Right renal pelvis (tissue), 4 donors: ENCODE results near the gene ARHGEF18. TPM values are rescaled to one million over a fixed set of nuclear protein-coding genes. Genes with fewer than 3 reads are reported as not detected.
A peak's percentile ranks its signal among the peaks of the same experiment; 100 is the strongest.

Source experiments
- DNase-seq, 4 donors: peaks; one replicate each; pipeline ENCODE4 v3.0.0-alpha.2; 2013; ENCODE audit warnings: low read depth in 4 of 4, low spot score in 3 of 4, missing footprints in 1 of 4
- polyA plus RNA-seq, 4 donors: library from polyadenylated mRNA; unstranded; fragments of 120-200 nt; gene quantifications; one replicate each; pipeline ENCODE4 v1.2.1, GENCODE V29; 2013; ENCODE audit not compliant: insufficient read length in 4 of 4

Gene ARHGEF18
- polyA plus RNA-seq, 4 donors: 33.1 to 38.7 (median 37.3) TPM

DNA sequence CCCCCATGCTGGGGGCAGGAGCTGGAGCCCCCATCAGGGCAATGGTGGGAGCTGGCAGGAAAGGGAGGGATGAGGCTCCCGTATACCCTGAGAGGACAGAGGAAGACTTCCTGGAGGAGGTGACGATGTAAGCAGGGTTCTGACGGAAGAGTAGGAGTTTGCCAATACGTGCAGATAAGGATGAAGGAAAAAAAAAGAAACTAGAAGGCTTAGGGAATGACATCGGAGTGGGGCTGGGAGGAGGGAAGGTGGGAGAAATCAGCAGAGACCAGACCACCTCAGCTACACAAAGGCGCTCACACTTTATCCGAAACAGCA lies 32.3 kb downstream of the ARHGEF18 start:
- no peak for DNase-seq

- DNase-seq: no peak
Observed at GRCh38 chr19:7382694-7383093, 34.0 kb downstream of the ARHGEF18 start.

DNA sequence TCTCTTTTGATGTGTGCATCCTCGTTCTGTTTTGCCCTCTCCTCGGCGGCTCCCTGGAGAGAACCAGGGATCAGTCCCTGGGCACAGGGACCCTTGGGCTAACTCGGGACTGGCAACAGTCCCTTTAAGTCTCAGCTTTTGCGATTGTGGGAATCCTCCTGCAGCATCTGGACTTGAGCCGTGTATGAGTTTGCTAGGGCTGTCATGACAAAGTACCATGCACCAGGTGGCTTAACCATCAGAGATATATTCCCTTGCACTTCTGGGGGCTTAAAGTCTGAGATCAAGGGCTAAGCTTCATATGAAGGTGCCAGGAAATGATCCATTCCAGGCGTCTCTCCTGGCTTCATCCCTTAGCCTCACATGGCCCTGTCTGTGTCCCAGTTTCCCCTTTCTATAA lies 34.5 kb downstream of the ARHGEF18 start:
- DNase-seq: no peak

DNA sequence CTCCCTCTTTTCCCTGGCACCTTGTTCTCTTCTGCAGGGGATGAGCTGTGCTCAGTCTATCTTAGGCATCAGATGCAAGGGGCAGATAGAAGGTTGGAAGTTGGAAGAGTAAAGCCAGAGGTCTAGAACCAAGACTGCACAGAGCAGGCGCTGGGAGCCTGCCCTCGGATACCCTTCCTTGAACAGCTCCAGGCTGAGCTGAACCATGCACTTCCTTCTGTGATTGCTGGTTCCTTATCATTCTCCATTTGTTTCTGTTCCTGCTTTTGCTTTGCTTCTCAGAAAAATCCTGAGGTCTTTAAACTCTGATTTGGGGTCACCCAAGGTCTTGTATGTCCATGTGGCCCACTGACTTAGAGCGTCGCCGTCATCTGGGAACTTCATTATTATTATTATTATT lies 36.3 kb downstream of the ARHGEF18 start:
- DNase-seq: no peak

DNA sequence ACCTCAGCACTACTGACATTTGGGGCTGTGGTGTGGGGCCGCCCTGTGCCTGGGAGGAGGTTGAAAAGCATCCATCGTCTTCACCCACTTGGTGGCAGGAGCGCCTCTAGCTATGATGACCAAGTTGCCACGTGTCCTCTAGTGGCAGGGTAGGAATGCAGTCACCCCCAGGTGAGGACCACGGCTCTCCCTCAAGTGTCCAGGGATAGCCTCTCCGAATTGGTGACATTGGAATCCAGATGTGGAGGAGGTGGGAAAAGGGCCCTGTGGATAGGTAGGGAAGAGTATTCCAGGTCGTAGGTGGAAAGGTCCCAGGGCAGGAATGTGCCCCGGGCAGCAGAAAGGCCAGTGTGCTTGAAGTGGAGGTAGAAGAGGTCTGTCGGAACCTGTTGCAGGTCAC lies 37.6 kb downstream of the ARHGEF18 start:
- DNase-seq: no peak

DNA sequence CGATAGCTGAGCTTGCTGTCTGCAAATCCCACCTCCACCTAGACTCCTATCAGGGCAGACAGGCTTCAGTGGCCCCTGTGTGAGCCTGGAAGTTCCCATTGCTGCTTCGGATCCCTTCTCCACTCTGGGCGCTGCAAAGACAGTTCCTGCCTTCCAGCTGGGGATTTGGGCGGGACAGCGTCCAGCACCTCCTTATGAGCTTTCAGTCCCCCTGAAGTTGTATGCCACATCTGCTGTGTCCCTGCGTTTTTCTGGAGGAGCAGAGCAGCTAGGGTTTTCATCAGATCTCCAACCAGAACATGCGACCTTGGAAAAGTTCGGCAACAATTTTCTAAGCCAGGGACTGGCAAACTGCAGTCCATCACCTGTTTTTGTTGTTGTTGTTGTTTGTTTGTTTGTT lies 38.0 kb downstream of the ARHGEF18 start:
- DNase-seq: no peak

DNA sequence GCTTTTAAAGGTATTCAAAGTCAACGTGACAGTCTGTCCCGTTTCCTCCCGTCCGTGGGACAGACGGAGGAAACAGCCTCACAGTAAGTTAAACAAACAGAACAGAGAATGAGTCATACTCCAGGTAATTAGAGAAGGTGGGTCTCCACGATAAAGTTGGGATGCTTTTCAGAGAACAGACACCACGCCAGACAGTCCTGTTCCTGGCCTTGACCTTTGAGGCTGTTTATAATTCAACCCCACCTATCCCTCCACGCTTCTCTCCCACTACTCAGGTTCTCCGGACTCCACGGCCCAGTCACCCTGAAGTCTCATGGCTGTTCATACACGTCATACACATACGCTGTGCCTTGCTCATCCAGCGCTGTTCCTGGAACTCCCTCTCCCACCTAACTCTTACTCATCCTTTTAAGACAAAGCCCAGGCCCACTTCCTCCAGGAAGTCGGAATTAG lies 42.5 kb downstream of the ARHGEF18 start:
- no peak for DNase-seq

- DNase-seq: no peak
Observed at GRCh38 chr19:7393459-7393858, 44.7 kb downstream of the ARHGEF18 start.

- no peak for DNase-seq
Observed at GRCh38 chr19:7393939-7394730, 45.4 kb downstream of the ARHGEF18 start.

DNA sequence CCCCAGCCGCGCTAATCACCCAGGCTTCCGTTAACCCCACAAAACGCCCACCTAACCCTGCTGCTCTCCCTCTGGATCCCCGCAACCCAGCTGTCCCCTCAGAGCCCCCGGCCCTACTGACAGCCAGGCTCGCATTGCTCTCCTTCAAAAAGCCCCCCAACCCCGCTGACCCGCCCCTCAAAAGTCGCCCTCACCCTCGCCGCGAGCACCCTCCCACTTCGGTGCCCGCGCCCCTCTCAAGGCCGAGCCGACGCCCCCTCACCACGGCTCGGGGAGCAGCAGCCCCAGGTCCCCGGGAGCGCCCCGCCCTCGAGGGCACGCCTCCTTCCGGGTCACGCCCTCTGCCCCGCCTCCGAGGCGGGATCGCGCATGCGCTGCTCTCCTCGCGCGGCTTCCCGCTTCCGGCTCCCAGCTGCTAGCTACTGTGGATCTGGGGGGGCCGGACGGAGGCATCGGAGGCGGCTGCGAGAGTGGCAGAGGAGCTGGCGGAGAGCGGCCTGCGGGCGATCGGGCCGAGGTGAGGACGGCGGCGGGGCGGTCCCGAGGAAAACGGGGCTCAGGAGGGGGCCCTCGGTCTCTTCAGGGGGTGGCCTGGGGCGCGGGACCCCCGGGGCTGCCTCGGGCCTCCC lies 46.1 kb downstream of the ARHGEF18 start:
- peak; percentile 70 to 93 (median 84) for DNase-seq

DNA sequence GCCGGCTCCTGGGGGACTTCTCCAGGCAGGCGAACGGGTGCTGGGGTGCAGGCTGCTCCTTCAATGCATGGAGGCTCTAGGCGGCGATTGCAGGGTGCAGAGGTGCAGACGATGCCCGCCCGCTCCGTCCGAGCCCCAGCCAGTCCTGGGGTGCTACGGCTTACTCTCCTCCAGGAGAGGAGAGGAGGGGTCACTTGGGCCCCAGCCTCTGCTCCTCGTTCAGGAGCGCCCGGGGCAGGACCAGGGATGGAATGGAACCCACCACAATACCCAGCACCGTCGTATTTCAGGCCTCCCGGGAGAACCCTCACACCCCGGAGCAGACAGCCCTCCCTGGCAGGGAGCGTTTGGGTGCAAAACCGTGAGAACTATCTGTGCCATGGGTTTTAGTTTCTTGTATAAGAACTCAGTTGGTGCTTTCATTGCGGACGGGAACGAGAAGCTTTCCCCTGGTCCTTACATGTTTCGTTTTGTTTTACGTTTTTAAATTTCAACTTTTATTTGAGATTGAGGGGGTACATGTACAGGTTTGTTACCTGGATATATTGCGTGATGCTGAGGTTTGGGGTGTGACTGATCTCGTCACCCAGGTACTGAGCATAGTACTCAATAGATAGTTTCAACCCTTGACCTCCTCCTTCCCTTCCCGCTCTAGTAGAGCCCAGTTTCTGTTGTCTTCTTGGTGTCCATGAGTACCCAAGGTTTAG lies 46.8 kb downstream of the ARHGEF18 start:
- no peak for DNase-seq

DNA sequence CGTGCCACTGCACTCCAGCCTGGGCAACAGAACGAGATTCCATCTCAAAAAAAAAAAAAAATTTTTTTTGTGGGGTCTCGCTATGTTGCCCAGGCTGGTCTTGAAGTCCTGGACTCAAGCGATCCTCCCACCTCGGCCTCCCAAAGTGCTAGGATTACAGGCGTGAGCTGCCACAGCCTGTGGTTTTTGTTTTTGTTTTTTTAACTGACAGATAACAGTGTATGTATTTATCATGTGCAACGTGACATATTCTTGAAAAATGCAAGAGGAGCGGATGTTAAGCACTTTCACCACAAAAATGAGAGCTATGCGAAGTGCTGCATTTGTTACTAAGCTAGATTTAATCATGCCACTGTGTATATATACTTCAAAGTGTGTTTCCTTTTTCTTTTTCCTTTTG lies 49.0 kb downstream of the ARHGEF18 start:
- no peak for DNase-seq

Other genes starting within 250 kb of the ARHGEF18 start
- gene INSR, start 54.5 kb upstream of the ARHGEF18 start, polyA plus RNA-seq: 10 to 100 TPM; 23.1 to 28.1 (median 26.4) TPM
- gene PEX11G, start 140.1 kb downstream of the ARHGEF18 start, polyA plus RNA-seq: 1 to 10 TPM; 4.9 to 9.3 (median 5.6) TPM
- gene ZNF358, start 167.2 kb downstream of the ARHGEF18 start, polyA plus RNA-seq: 10 to 100 TPM; 43.1 to 69.6 (median 43.7) TPM
- 10 to 100 TPM; 15.2 to 19.7 (median 16.1) TPM for gene MCOLN1, start 173.7 kb downstream of the ARHGEF18 start, polyA plus RNA-seq
- 10 to 100 TPM; 36.2 to 45.1 (median 41.9) TPM for gene PNPLA6, start 186.8 kb downstream of the ARHGEF18 start, polyA plus RNA-seq
- gene CAMSAP3, start 246.9 kb downstream of the ARHGEF18 start, polyA plus RNA-seq: 10 to 100 TPM; 13.2 to 22.5 (median 16.8) TPM